Sigmoid colon (tissue), 7 donors: Measurements from ENCODE around the gene TLR9. TPM values are rescaled to one million over a fixed set of nuclear protein-coding genes. Genes with fewer than 3 reads are reported as not detected.

Experiments used
- DNase-seq: peaks from one replicate; pipeline ENCODE4 v3.0.0-alpha.2; 2019
- H3K27ac ChIP-seq, 4 donors: fragments of 200-600 bp; sonication (generic); one replicate each; pipeline ENCODE4 v1.5.1; 2016 to 2019; ENCODE audit warnings: mild to moderate bottlenecking in 1 of 4
- H3K27me3 ChIP-seq, 3 donors: fragments of 200-600 bp; sonication (generic); one replicate each; pipeline ENCODE4 v1.5.1; 2019; ENCODE audit warnings: mild to moderate bottlenecking in 1 of 3
- H3K36me3 ChIP-seq, 4 donors: fragments of 200-600 bp; sonication (generic); one replicate each; pipeline ENCODE4 v1.5.1; 2016 to 2019
- H3K4me1 ChIP-seq, 4 donors: fragments of 200-600 bp; sonication (generic); one replicate each; pipeline ENCODE4 v1.5.1; 2017 to 2019
- H3K4me3 ChIP-seq, 4 donors: fragments of 200-600 bp; sonication (generic); one replicate each; pipeline ENCODE4 v1.5.1; 2017 to 2019; ENCODE audit warnings: mild to moderate bottlenecking in 2 of 4, moderate library complexity in 1 of 4
- H3K9me3 ChIP-seq, 4 donors: fragments of 200-600 bp in 3 of 4; sonication (generic) in 3 of 4; one replicate each; pipeline versions ENCODE4 v1.5.1 to v1.6.1; 2013 to 2019
- CTCF ChIP-seq, 4 experiments: fragments of 450-650 bp in 3 of 4; fragments of 200-600 bp in 1 of 4; IDR thresholded peaks; one replicate each; pipeline ENCODE4 v1.5.1; 2016 to 2019; ENCODE audit warnings: antibody characterized with exemption in 4 of 4, mild to moderate bottlenecking in 3 of 4, moderate library complexity in 2 of 4
- EP300 ChIP-seq, 4 donors: sonication (generic); formaldehyde crosslinking; IDR thresholded peaks; one replicate each; pipeline ENCODE4 v1.6.1; 2017; ENCODE audit warnings: antibody characterized with exemption in 4 of 4
- POLR2A ChIP-seq, 2 donors: fragments of 450-650 bp; IDR thresholded peaks; one replicate each; pipeline ENCODE4 v1.6.1; 2016; ENCODE audit warnings: antibody characterized with exemption in 2 of 2, mild to moderate bottlenecking in 2 of 2, moderate library complexity in 2 of 2
- POLR2AphosphoS5 ChIP-seq, 4 donors: sonication (generic); formaldehyde crosslinking; IDR thresholded peaks; one replicate each; pipeline ENCODE4 v1.6.1; 2017; ENCODE audit warnings: antibody characterized with exemption in 4 of 4
- WGBS, 2 donors: extraction: QIAGEN DNeasy Blood & Tissue Kit; methylation state at CpG; one replicate each; pipeline ENCODE4 v1.1.7; 2013; 5-methylcytosine and 5-hydroxymethylcytosine counted together
- intact Hi-C: fragments of 100-400 bp; cut with DNase I; formaldehyde crosslinking; loops from one replicate; pipeline ENCODE4 v1.15.1; 2023
- polyA plus RNA-seq, 3 donors: library from polyadenylated mRNA; stranded (reverse); fragments of 200-250 nt; gene quantifications; one replicate each; pipeline ENCODE4 v1.2.3, GENCODE V29; 2013
- total RNA-seq, 4 donors: library from RNA; depleted of rRNA; stranded (reverse); fragments of >200 nt; gene quantifications; one replicate each; pipeline ENCODE4 v1.1.0, GENCODE V29; 2016
- donor health status: healthy with polysubstance abuse.
- donor health status: Bipolar disorder and iron deficiency.
- donor health status: healthy.

TLR9 gene
- total and polyA plus RNA-seq, 7 donors, result 0.54 to 0.98 (median 0.55) TPM; not detected in 4

GRCh38 chr3:52213005-52213404 lies 12.4 kb downstream of the TLR9 start:
- intact Hi-C loops, result no loop called here
- TF ChIP-seq EP300 (IDR thresholded peaks at IDR 0.05) (no peak), POLR2AphosphoS5 (IDR thresholded peaks at IDR 0.05) (no peak), POLR2A (IDR thresholded peaks at IDR 0.05) (no peak)
- Histone ChIP-seq H3K27ac (no peak overlapping the region), H3K27me3 (no peaks in the 10 kb centered on the region), H3K36me3 (peaks cover 53 to 76% (median 67%) of the 10 kb centered on the region in 4 donors), H3K4me1 (peaks cover 0 to 21% (median 16%) of the 10 kb centered on the region in 4 donors), H3K4me3 (no peak overlapping the region), H3K9me3 (no peaks in the 10 kb centered on the region)
- 60 to 90% methylated on average over 8 of the region's 8 CpGs for WGBS, 2 donors
- no peak for DNase-seq

GRCh38 chr3:52211268-52211891 lies 14.1 kb downstream of the TLR9 start:
- H3K27me3 ChIP-seq, result no peaks in the 10 kb centered on the region
- intact Hi-C loops, result no loop called here
- TF ChIP-seq POLR2AphosphoS5 (IDR thresholded peaks at IDR 0.05) (no peak), EP300 (IDR thresholded peaks at IDR 0.05) (no peak), CTCF (IDR thresholded peaks at IDR 0.05) (no peak), POLR2A (IDR thresholded peaks at IDR 0.05) (no peak)
- H3K27ac ChIP-seq, result no peak overlapping the region
- no peak for DNase-seq
- H3K36me3 ChIP-seq, result peaks cover 60 to 92% (median 82%) of the 10 kb centered on the region in 4 donors
- H3K4me3 ChIP-seq, result no peak overlapping the region
- 95 to 97% methylated on average over 18 of the region's 18 CpGs for WGBS, 2 donors
- no peaks in the 10 kb centered on the region for H3K9me3 ChIP-seq
- H3K4me1 ChIP-seq, result peaks cover 0 to 5% (median 3%) of the 10 kb centered on the region in 4 donors

DNA sequence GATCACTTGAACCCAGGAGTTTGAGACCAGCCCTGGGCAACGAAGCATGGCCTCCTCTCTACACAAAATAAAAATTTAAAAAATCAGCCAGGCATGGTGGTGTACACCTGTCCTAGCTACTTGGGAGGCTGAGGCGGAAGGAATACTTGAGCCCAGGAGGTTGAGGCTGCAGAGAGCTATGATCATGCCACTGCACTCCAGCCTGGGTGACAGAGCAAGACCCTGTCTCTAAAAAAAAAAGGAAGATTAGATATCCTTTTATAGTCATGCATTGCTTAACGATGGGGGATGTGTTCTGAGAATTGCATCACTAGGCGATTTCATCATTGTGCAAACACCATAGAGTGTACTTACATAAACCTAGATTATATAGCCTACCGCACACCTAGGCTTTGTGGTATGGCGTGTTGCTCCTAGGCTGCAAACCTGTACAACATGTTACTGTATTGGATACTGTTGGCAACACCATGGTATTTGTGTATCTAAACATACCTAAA lies 14.8 kb downstream of the TLR9 start:
- intact Hi-C loops, result no loop called here
- no peak for DNase-seq
- H3K27ac ChIP-seq, result no peak overlapping the region
- no peaks in the 10 kb centered on the region for H3K9me3 ChIP-seq
- no peak for TF ChIP-seq POLR2A (IDR thresholded peaks at IDR 0.05)
- TF ChIP-seq EP300 (IDR thresholded peaks at IDR 0.05), result no peak
- no peak for TF ChIP-seq POLR2AphosphoS5 (IDR thresholded peaks at IDR 0.05)
- no peak for TF ChIP-seq CTCF (IDR thresholded peaks at IDR 0.05)
- WGBS, 2 donors, result 29 to 68% methylated on average over 6 of the region's 6 CpGs
- H3K4me1 ChIP-seq, result no peaks in the 10 kb centered on the region
- H3K27me3 ChIP-seq, result no peaks in the 10 kb centered on the region
- peaks cover 60 to 100% (median 88%) of the 10 kb centered on the region in 4 donors for H3K36me3 ChIP-seq
- no peak overlapping the region for H3K4me3 ChIP-seq

DNA sequence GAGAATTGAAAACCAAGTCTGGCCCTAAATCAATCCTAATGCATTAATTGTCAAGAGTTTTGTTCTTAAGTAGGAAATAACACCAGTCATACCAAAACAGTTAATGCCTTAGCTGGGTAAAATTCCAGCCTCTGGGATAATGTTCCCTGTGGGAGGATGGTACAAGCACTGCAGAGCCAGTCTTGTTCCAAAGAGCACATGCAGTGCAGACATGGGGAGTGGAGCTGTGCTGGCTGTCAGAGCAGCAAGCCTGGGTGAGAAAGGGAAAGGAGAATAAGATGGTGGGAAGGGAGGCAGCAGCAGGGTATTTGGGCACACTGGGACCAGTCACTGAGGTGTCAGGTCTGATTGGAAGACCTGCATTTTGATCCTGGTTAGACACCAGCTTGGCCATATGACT lies 15.4 kb downstream of the TLR9 start:
- Histone ChIP-seq H3K4me3 (no peak overlapping the region), H3K36me3 (peaks cover 61 to 100% (median 90%) of the 10 kb centered on the region in 4 donors), H3K27me3 (no peaks in the 10 kb centered on the region), H3K4me1 (no peaks in the 10 kb centered on the region), H3K27ac (no peak overlapping the region), H3K9me3 (no peaks in the 10 kb centered on the region)
- no peak for TF ChIP-seq CTCF (IDR thresholded peaks at IDR 0.05)
- no peak for TF ChIP-seq POLR2A (IDR thresholded peaks at IDR 0.05)
- TF ChIP-seq EP300 (IDR thresholded peaks at IDR 0.05), result no peak
- TF ChIP-seq POLR2AphosphoS5 (IDR thresholded peaks at IDR 0.05), result no peak
- intact Hi-C loops, result no loop called here
- DNase-seq, result no peak

- no peak for TF ChIP-seq POLR2A (IDR thresholded peaks at IDR 0.05)
- TF ChIP-seq EP300 (IDR thresholded peaks at IDR 0.05), result no peak
- TF ChIP-seq POLR2AphosphoS5 (IDR thresholded peaks at IDR 0.05), result no peak
- TF ChIP-seq CTCF (IDR thresholded peaks at IDR 0.05), result no peak
- H3K36me3 ChIP-seq, result peaks cover 58 to 100% (median 91%) of the 10 kb centered on the region in 4 donors
- no peaks in the 10 kb centered on the region for H3K27me3 ChIP-seq
- H3K9me3 ChIP-seq, result no peaks in the 10 kb centered on the region
- intact Hi-C loops, result no loop called here
- no peak for DNase-seq
- no peak overlapping the region for H3K4me3 ChIP-seq
- H3K27ac ChIP-seq, result no peak overlapping the region
- no peaks in the 10 kb centered on the region for H3K4me1 ChIP-seq
- WGBS, 2 donors, result 91 to 96% methylated on average over 4 of the region's 4 CpGs
Observed at GRCh38 chr3:52208556-52208955, 16.9 kb downstream of the TLR9 start.
